ENCODE results near the gene VAPB. TPM values are rescaled to one million over a fixed set of nuclear protein-coding genes. Genes with fewer than 3 reads are reported as not detected.

Gene VAPB
- total and polyA plus RNA-seq, 7 donors: 23.4 to 47.6 (median 36.9) TPM

DNA sequence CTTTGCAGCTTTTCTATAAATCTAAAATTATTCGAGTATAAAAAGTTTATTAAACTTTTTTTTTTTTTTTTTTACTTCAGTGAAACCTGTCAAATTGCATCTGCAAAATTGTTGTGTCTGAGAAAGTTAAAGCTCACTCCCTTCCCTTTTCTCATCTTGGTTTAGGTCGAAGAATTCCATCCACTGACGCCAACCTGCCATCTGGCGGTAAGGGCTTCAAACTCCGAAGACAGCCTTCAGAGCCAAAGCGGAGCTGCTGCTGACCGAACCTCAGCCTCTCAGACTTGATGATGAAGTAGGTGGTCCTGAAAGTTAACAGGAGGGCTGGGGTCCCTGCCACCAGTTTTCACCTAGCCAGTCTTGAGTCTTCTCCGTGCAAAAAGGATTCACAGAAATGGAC lies 29.6 kb upstream of the VAPB start:
- Histone ChIP-seq H3K9me3 (no peaks in the 10 kb centered on the region), H3K4me1 (peaks cover 0 to 20% (median 12%) of the 10 kb centered on the region in 4 donors), H3K27ac (no peak overlapping the region), H3K4me3 (no peak overlapping the region), H3K36me3 (peaks cover 0 to 51% (median 10%) of the 10 kb centered on the region in 4 donors), H3K27me3 (no peaks in the 10 kb centered on the region)
- intact Hi-C loops (cut with DNase I): no loop called here
- TF ChIP-seq POLR2AphosphoS5 (IDR thresholded peaks at IDR 0.05): no peak
- TF ChIP-seq EP300 (IDR thresholded peaks at IDR 0.05): no peak
- no peak for TF ChIP-seq POLR2A (IDR thresholded peaks at IDR 0.05)
- TF ChIP-seq, protein P1, sequence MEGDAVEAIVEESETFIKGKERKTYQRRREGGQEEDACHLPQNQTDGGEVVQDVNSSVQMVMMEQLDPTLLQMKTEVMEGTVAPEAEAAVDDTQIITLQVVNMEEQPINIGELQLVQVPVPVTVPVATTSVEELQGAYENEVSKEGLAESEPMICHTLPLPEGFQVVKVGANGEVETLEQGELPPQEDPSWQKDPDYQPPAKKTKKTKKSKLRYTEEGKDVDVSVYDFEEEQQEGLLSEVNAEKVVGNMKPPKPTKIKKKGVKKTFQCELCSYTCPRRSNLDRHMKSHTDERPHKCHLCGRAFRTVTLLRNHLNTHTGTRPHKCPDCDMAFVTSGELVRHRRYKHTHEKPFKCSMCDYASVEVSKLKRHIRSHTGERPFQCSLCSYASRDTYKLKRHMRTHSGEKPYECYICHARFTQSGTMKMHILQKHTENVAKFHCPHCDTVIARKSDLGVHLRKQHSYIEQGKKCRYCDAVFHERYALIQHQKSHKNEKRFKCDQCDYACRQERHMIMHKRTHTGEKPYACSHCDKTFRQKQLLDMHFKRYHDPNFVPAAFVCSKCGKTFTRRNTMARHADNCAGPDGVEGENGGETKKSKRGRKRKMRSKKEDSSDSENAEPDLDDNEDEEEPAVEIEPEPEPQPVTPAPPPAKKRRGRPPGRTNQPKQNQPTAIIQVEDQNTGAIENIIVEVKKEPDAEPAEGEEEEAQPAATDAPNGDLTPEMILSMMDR (IDR thresholded peaks at IDR 0.05): no peak
- 88 to 95% methylated on average over 8 of the region's 8 CpGs for WGBS, 2 donors
- no peak for DNase-seq

DNA sequence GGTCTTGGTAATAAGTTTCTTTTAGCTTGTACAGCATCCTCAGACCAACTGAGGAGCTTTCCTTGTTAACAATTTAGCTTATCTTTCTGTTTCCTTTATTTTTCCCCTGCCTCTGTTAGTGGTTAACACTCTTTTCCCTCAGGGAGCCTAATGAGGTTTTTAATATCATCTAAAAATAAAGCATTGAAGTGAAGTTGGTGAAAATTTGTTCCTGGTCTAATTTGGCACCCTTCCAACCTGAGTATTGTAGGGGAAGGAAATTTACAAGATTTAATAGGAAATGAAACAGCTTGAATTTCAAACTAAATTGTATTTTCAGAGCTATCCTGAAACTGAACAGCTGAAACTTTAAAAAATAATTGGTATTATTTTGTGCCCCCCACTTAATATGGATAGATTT lies 28.1 kb upstream of the VAPB start:
- DNase-seq: no peak
- H3K27ac ChIP-seq: peak overlapping the region in 1 of 4 donors; percentile 44
- intact Hi-C loops (cut with DNase I): loop anchor here (5.0 to 10.0 kb wide), 3 partner anchors 49 to 294 kb away; partner anchors contain the start of gene STX16

DNA sequence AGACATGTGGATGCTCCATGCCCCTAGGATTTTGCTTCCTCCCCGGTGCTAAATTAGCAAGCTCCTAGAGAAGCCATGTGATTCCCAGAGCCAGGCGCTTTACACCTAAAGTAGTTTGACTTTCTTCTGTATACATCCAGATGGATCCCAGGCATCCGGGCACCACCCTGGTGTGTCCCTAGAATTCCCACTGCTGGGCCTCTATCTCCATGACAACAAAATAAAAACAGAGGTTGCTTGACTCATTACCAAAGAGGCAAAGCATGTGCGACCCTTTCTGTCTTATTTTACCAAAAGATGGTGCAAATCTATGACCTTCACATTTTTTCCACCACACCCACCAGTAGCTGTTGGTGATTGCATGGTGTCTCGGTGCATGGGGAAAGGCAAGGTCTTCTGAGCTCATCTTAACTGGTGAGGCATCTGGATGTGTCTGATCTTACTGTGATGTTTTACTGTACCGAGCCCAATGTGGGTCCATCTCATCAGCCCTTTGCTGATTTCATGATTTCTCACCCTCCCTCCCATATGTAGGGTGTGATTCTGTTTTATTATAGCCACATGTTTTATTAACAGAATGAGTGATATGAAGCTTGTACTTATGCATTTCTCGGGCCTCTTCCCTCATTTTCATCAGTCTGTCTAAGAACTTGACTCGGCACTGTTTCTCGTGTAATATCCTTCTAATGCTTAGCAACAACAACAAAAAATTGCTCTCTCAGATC lies 27.4 kb upstream of the VAPB start:
- 66 to 75% methylated on average over 9 of the region's 9 CpGs for WGBS, 2 donors
- H3K4me1 ChIP-seq: peaks cover 0 to 38% (median 26%) of the 10 kb centered on the region in 4 donors
- H3K27ac ChIP-seq: peak overlapping the region in 2 of 4 donors; percentile 9 to 44
- H3K36me3 ChIP-seq: peaks cover 0 to 32% (median 3%) of the 10 kb centered on the region in 4 donors
- no peak for DNase-seq
- H3K4me3 ChIP-seq: no peak overlapping the region
- intact Hi-C loops (cut with DNase I): loop anchor here (5.0 to 10.0 kb wide), 3 partner anchors 49 to 293 kb away; partner anchors contain the start of gene STX16
- no peaks in the 10 kb centered on the region for H3K9me3 ChIP-seq
- no peaks in the 10 kb centered on the region for H3K27me3 ChIP-seq
- TF ChIP-seq, protein P1 (IDR thresholded peaks at IDR 0.05): no peak
- TF ChIP-seq POLR2AphosphoS5 (IDR thresholded peaks at IDR 0.05) (no peak), POLR2A (IDR thresholded peaks at IDR 0.05) (no peak), EP300 (IDR thresholded peaks at IDR 0.05) (no peak)

More for the DNA sequence above, 28.1 kb upstream of the VAPB start:
- Histone ChIP-seq H3K4me3 (no peak overlapping the region), H3K4me1 (peaks cover 0 to 32% (median 20%) of the 10 kb centered on the region in 4 donors), H3K9me3 (no peaks in the 10 kb centered on the region), H3K27me3 (no peaks in the 10 kb centered on the region), H3K36me3 (peaks cover 0 to 38% (median 3%) of the 10 kb centered on the region in 4 donors)
- TF ChIP-seq EP300 (IDR thresholded peaks at IDR 0.05): no peak
- no peak for TF ChIP-seq POLR2A (IDR thresholded peaks at IDR 0.05)
- TF ChIP-seq, protein P1 (IDR thresholded peaks at IDR 0.05): no peak
- TF ChIP-seq POLR2AphosphoS5 (IDR thresholded peaks at IDR 0.05): no peak

DNA sequence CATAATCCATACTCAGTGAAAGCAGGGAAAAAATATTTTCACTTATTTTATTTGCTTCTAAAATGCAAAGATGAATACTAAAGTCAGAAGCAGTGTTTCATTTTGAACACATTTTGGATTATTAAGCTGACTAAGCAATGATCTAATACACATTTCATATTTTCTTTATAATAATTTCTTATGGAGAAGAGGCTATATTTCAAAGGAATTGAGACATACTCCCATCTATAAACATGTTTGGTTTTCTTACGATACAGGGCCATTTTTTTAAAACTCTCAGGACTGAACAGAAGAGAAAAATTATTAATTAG lies 26.9 kb upstream of the VAPB start:
- intact Hi-C loops (cut with DNase I): loop anchor here (5.0 to 10.0 kb wide), 3 partner anchors 50 to 293 kb away; partner anchors contain the start of gene STX16
- Histone ChIP-seq H3K36me3 (peaks cover 0 to 27% (median 3%) of the 10 kb centered on the region in 4 donors), H3K4me3 (no peak overlapping the region), H3K9me3 (no peaks in the 10 kb centered on the region), H3K27ac (peak overlapping the region in 1 of 4 donors; percentile 44), H3K4me1 (peaks cover 0 to 39% (median 30%) of the 10 kb centered on the region in 4 donors), H3K27me3 (no peaks in the 10 kb centered on the region)
- TF ChIP-seq EP300 (IDR thresholded peaks at IDR 0.05) (no peak), POLR2AphosphoS5 (IDR thresholded peaks at IDR 0.05) (no peak), POLR2A (IDR thresholded peaks at IDR 0.05) (no peak)
- TF ChIP-seq, protein P1 (IDR thresholded peaks at IDR 0.05): no peak
- WGBS, 2 donors: 95 to 97% methylated on average over 1 of the region's 1 CpG
- no peak for DNase-seq
